ENCODE data around the gene FBRSL1. TPM values are rescaled to one million over a fixed set of nuclear protein-coding genes. Genes with fewer than 3 reads are reported as not detected.

Gene FBRSL1
- total RNA-seq, 4 donors from 2014 or later, result 2.4 to 8.5 (median 5.0) TPM

DNA sequence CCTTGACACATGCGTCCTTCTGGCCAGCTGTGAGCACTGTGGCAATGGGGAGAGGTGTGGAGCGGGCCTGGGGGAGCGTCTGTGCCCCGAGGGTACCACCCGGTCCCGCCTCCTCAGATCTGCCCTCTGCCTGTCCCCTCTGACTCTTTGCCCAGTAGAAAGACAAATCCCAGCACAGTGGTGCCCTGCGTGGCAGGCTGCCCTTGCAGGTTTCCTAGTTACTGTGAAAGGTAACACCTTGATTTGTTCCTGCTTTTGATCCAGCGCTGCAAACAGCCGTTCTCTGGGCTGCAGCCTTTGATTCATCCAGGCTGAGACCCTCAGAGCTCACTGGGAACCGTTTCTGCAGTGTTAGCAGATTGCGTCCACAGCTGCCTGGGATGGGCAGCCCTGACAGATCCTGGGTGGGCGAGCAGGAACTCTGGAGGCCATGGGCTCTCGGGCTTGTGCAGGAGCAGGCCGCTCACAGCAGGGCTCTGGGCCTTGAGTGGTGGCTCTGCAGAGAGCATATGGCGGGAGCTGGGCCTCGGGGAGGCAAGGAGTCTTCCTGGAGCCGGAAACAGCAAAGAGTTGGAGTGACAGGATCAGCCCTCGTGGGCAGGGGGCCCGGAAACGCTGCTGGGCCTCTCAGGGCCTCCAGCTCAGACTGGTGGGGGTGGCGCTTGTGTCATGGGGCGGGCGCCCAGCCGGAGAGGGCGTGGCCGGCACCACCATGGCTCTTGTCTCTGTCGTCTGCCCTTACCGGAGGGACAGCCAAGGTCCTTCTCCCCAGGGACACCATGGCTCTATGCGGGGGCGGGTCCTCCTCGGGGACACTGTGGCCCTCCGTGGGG lies 16.6 kb downstream of the FBRSL1 start:
- TF ChIP-seq, protein P1, sequence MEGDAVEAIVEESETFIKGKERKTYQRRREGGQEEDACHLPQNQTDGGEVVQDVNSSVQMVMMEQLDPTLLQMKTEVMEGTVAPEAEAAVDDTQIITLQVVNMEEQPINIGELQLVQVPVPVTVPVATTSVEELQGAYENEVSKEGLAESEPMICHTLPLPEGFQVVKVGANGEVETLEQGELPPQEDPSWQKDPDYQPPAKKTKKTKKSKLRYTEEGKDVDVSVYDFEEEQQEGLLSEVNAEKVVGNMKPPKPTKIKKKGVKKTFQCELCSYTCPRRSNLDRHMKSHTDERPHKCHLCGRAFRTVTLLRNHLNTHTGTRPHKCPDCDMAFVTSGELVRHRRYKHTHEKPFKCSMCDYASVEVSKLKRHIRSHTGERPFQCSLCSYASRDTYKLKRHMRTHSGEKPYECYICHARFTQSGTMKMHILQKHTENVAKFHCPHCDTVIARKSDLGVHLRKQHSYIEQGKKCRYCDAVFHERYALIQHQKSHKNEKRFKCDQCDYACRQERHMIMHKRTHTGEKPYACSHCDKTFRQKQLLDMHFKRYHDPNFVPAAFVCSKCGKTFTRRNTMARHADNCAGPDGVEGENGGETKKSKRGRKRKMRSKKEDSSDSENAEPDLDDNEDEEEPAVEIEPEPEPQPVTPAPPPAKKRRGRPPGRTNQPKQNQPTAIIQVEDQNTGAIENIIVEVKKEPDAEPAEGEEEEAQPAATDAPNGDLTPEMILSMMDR (IDR thresholded peaks at IDR 0.05; ENCODE audit: low read depth), result no peak

- TF ChIP-seq, protein P1 (IDR thresholded peaks at IDR 0.05; ENCODE audit: low read depth), result no peak
Observed at GRCh38 chr12:132507161-132507538, 17.2 kb downstream of the FBRSL1 start.

DNA sequence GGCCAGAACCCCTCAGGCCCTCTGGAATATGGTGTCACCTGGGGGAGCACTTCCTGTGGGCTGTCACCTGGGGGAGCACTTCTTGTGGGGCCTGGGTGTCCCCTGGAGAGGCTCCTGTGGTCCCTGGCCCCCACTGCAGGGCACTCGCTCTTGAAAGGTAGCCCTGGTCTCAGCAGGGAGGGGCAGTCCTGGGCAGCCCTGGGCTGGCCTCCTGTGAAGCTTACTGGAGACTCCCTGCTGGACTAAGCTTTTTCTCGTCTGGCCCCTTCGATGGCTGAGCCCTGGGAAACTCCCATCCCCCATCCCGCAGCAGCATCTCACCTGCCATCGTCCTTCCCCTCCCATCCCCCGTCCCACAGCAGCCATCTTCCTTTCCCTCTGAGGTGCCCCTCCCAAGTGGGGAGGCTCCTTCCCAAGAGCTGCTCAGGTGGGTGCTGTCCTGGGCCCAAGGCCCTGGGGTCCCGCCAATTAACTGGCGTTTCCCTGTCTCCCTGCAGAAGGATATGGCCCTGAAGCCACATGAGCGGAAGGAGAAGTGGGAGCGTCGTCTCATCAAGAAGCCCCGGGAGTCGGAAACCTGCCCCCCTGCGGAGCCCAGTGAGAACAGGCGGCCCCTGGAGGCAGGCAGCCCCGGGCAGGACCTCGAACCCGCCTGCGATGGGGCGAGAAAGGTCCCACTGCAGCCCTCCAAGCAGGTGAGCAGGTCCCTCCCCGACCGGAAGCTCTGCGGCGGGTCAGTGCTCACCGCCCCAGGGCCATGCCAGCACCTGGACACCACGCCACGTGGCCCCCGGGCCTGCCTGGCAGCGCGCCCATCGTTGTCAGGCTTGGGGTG lies 17.9 kb downstream of the FBRSL1 start:
- TF ChIP-seq, protein P1 (IDR thresholded peaks at IDR 0.05; ENCODE audit: low read depth), result no peak

GRCh38 chr12:132508491-132508740 lies 18.5 kb downstream of the FBRSL1 start:
- TF ChIP-seq, protein P1 (IDR thresholded peaks at IDR 0.05; ENCODE audit: low read depth), result no peak

DNA sequence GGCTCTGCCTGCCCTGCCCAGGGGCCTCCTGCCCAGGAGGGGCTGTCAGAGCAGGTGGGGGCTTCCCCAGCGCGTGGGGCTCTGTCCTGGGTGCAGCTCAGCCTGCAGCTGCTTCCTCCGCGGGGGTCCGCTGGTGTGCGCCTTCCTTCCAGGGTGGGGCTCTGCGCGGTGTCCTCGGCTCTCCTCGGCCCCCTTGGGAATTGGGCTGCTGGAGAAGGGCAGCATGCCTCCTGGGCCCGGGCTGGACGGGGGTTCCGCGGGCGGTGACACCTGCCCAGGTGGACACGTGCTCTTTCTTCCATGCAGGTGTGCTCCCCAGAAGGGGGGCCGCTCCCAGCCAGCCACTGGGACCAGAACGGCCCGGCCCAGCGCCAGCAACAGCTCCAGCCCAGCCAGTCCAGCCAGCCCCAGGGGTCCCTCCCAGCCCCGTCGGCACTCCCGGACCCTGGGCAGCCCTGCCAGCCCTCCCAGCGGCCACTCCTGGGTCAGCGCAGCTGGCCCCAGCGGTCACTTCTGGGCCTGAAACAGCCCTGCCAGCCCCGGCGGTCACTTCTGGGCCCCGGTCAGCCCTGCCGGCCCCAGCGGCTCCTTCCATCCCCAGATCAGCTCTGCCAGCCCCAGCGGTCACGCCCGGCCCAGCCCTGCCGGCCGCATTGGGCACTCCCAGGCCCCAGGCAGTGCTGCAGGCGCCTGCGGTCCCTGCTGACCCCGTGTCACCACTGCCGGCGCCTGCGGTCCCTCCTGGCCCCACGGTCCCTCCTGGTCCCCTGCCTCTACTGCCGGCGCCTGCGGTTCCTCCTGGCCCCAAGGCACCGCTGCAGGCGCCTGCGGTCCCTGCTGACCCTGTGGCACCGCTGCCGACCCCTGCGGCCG lies 19.1 kb downstream of the FBRSL1 start:
- TF ChIP-seq, protein P1 (IDR thresholded peaks at IDR 0.05; ENCODE audit: low read depth), result no peak

GRCh38 chr12:132510111-132510724 lies 20.3 kb downstream of the FBRSL1 start:
- TF ChIP-seq, protein P1 (IDR thresholded peaks at IDR 0.05; ENCODE audit: low read depth), result no peak

Data from subcutaneous adipose tissue (tissue), 4 donors.